ENCODE results near the gene HIP1R.

GRCh38 chr12:122880668-122881067 lies 45.4 kb downstream of the HIP1R start:
- TF ChIP-seq, protein P1, sequence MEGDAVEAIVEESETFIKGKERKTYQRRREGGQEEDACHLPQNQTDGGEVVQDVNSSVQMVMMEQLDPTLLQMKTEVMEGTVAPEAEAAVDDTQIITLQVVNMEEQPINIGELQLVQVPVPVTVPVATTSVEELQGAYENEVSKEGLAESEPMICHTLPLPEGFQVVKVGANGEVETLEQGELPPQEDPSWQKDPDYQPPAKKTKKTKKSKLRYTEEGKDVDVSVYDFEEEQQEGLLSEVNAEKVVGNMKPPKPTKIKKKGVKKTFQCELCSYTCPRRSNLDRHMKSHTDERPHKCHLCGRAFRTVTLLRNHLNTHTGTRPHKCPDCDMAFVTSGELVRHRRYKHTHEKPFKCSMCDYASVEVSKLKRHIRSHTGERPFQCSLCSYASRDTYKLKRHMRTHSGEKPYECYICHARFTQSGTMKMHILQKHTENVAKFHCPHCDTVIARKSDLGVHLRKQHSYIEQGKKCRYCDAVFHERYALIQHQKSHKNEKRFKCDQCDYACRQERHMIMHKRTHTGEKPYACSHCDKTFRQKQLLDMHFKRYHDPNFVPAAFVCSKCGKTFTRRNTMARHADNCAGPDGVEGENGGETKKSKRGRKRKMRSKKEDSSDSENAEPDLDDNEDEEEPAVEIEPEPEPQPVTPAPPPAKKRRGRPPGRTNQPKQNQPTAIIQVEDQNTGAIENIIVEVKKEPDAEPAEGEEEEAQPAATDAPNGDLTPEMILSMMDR (IDR thresholded peaks at IDR 0.05; ENCODE audit: borderline replicate concordance, extremely low read depth, low read length, poor library complexity, severe bottlenecking): peak; percentile 71
- TF ChIP-seq EZH2 (IDR thresholded peaks at IDR 0.05; ENCODE audit: borderline replicate concordance, low read depth, low read length, severe bottlenecking): no peak

Measured in DND-41 (cell line).